Activated CD8-positive, alpha-beta T cell treated with anti-CD3 and anti-CD28 coated beads for 36 hours (primary cell): ENCODE results near the gene MEIG1. TPM values are rescaled to one million over a fixed set of nuclear protein-coding genes. Genes with fewer than 3 reads are reported as not detected.
"Not testable (repeated sequence)": the region's sequence is repeated elsewhere in the genome, so short reads cannot be mapped to it uniquely, and the experiment has no call there.

ENCODE experiments used
- ATAC-seq: fragments of 200-7000 bp; cut with Tn5 transposase; one replicate; pipeline ENCODE4 v1.10.0; 2021; ENCODE audit warnings: mild to moderate bottlenecking, moderate library complexity
- CTCF ChIA-PET: fragments of 350-600 bp; sonication (Branson Sonifier 250); formaldehyde crosslinking; loops from one replicate; lab custom pipeline; 2021; ENCODE audit warnings: antibody characterized with exemption; lab: Charles Lee
- POLR2A ChIA-PET: fragments of 350-600 bp; sonication (Branson Sonifier 250); formaldehyde crosslinking; loops from one replicate; lab custom pipeline; 2021; ENCODE audit warnings: antibody characterized with exemption; lab: Charles Lee
- DNase-seq: peaks from one replicate; pipeline ENCODE4 v3.0.0-alpha.2; 2020
- H3K27ac Mint-ChIP-seq: one replicate; pipeline ENCODE4 v1.8.0; 2021; ENCODE audit warnings: mild to moderate bottlenecking, mixed read lengths
- H3K27me3 Mint-ChIP-seq: one replicate; pipeline ENCODE4 v1.8.0; 2021; ENCODE audit warnings: mixed read lengths
- H3K36me3 Mint-ChIP-seq: one replicate; pipeline ENCODE4 v1.8.0; 2021; ENCODE audit warnings: low read depth, mixed read lengths
- H3K4me1 Mint-ChIP-seq: one replicate; pipeline ENCODE4 v1.8.0; 2021; ENCODE audit warnings: low read depth, mixed read lengths
- H3K4me3 Mint-ChIP-seq: one replicate; pipeline ENCODE4 v1.8.0; 2021; ENCODE audit warnings: mild to moderate bottlenecking, moderate library complexity, mixed read lengths
- H3K9me3 Mint-ChIP-seq: one replicate; pipeline ENCODE4 v1.8.0; 2021; ENCODE audit warnings: mixed read lengths
- intact Hi-C: fragments of 100-400 bp; cut with micrococcal nuclease; formaldehyde crosslinking; loops from one replicate; pipeline ENCODE4 v1.10.0; 2022
- total RNA-seq, 2 experiments: library from RNA; stranded (reverse); gene quantifications; one replicate each; pipeline ENCODE4 v1.2.3, GENCODE V29; 2021
- TF ChIP-seq, protein P1 (sequence below): fragments of 200-600 bp; IDR thresholded peaks from one replicate; pipeline ENCODE4 v1.8.0; 2022; ENCODE audit warnings: antibody characterized with exemption, mild to moderate bottlenecking

MEIG1 gene
- total RNA-seq, 2 experiments from 2014 or later: 0.79 TPM; not detected in 1

DNA sequence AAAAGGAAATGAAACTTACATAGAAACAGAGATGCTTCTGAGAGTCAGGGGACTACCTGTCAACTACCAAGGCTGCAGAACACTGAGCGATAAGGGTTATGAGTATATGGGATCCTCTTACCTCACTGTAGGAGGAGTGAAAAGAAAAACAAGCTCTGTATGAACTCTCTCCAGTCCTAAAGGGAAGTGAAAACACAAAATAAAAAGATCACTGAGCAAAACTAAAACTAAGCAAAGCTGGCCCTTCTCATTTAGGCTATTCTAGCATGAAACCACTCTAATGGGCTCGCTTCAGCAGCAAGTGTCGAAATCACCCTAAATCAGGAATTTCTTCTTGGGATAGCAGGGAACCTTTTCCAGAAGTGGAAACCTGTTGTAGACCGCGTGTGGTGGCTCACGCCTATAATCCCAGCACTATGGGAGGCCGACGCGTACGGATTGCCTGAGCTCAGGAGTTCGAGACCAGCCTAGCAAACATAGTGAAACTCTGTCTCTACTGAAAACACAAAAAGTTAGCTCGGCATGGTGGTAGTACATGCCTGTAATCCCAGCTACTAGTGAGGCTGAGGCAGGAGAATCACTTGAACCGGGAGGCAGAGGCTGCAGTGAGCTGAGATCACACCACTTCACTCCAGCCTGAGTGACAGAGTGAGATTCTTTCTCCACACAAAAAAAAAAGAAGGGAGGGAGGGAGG is 32.3 kb upstream of the MEIG1 start:
- POLR2A ChIA-PET: no interaction called here
- CTCF ChIA-PET: no interaction called here

DNA sequence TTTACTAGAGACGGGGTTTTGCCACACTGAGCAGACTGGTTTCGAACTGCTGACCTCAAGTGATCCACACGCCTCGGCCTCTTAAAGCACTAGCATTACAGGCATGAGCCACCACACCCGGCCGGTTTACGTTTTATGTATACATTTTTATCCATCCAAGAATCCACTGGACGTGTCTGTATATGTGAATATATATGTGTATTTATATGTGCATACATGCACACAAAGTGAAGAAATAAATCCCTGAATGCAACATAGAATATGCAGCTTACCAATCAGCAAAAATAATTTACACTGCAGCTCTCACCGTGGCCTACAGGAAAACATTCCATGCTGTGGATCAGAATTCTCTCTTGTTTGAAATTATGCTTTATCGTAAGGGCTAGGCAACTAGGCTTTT is 28.6 kb upstream of the MEIG1 start:
- no peak for ATAC-seq
- no peak for DNase-seq
- TF ChIP-seq, protein P1, sequence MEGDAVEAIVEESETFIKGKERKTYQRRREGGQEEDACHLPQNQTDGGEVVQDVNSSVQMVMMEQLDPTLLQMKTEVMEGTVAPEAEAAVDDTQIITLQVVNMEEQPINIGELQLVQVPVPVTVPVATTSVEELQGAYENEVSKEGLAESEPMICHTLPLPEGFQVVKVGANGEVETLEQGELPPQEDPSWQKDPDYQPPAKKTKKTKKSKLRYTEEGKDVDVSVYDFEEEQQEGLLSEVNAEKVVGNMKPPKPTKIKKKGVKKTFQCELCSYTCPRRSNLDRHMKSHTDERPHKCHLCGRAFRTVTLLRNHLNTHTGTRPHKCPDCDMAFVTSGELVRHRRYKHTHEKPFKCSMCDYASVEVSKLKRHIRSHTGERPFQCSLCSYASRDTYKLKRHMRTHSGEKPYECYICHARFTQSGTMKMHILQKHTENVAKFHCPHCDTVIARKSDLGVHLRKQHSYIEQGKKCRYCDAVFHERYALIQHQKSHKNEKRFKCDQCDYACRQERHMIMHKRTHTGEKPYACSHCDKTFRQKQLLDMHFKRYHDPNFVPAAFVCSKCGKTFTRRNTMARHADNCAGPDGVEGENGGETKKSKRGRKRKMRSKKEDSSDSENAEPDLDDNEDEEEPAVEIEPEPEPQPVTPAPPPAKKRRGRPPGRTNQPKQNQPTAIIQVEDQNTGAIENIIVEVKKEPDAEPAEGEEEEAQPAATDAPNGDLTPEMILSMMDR: no peak
- CTCF ChIA-PET: interaction anchor here (1.3 kb wide), 1 partner anchor 26 kb away, joined by 4 read pairs; no protein-coding TSS in a partner anchor
- no peaks in the 10 kb centered on the region for H3K9me3 Mint-ChIP-seq
- POLR2A ChIA-PET: interaction anchor here (1.3 kb wide), 1 partner anchor 22 kb away, joined by 3 read pairs; no protein-coding TSS in a partner anchor
- H3K4me1 Mint-ChIP-seq: no peaks in the 10 kb centered on the region
- intact Hi-C loops: no loop called here
- no peaks in the 10 kb centered on the region for H3K27me3 Mint-ChIP-seq
- no peak overlapping the region for H3K4me3 Mint-ChIP-seq
- H3K36me3 Mint-ChIP-seq: peaks cover 52% of the 10 kb centered on the region
- no peak overlapping the region for H3K27ac Mint-ChIP-seq

More for the DNA sequence above, 32.3 kb upstream of the MEIG1 start:
- H3K4me1 Mint-ChIP-seq: no peaks in the 10 kb centered on the region
- H3K36me3 Mint-ChIP-seq: peaks cover 57% of the 10 kb centered on the region
- H3K27ac Mint-ChIP-seq: no peak overlapping the region
- no peaks in the 10 kb centered on the region for H3K27me3 Mint-ChIP-seq
- DNase-seq (no peak), ATAC-seq (no peak)
- H3K4me3 Mint-ChIP-seq: no peak overlapping the region
- H3K9me3 Mint-ChIP-seq: no peaks in the 10 kb centered on the region
- TF ChIP-seq, protein P1: no peak
- intact Hi-C loops: no loop called here

DNA sequence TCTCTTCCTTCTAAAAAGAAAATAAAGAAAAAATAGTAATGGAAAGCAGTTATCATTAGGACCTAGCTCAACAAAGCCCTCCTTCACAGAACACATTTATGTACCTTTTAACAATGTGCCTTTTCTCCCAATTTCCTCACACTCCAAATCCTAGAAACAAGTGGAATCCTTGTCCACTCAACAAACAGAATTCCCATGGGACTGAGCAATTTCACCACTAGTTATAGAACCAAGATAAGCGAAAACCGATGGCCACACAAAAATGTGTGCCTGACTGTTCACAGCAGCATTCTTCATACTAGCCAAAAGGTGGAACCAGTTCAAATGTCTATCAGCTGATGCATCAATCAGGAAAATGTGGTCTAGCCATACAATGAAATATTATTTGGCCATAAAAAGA is 22.6 kb upstream of the MEIG1 start:
- DNase-seq: no peak
- no peaks in the 10 kb centered on the region for H3K27me3 Mint-ChIP-seq
- H3K4me1 Mint-ChIP-seq: peaks cover 7% of the 10 kb centered on the region
- TF ChIP-seq, protein P1: no peak
- no peak overlapping the region for H3K27ac Mint-ChIP-seq
- H3K4me3 Mint-ChIP-seq: no peak overlapping the region
- ChIA-PET CTCF (no interaction called here), POLR2A (interaction anchor here (1.0 kb wide), 1 partner anchor 31 kb away, joined by 3 read pairs; no protein-coding TSS in a partner anchor)
- ATAC-seq: no peak
- H3K9me3 Mint-ChIP-seq: no peaks in the 10 kb centered on the region
- peaks cover 30% of the 10 kb centered on the region for H3K36me3 Mint-ChIP-seq
- intact Hi-C loops: no loop called here

DNA sequence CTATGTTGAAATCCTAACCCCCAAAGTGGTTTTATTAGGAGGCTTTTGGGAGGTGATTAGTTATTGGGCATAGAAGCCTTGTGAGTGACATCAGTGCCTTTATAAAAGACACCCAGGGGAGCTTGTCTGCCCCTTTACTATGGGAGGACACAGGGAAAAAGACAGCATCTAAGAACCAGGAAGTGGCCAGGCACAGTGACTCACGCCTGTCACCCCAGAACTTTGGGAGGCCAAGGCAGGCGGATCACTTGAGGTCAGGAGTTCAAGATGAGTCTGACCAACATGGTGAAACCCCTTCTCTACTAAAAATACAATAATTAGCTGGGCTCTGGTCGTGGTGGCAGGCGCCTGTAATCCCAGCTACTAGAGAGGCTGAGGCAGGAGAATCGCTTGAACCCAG is 20.2 kb upstream of the MEIG1 start:
- POLR2A ChIA-PET, H3K4me3 Mint-ChIP-seq, H3K9me3 Mint-ChIP-seq, H3K27me3 Mint-ChIP-seq, CTCF ChIA-PET, intact Hi-C loops: not testable (repeated sequence)
- Mint-ChIP-seq H3K4me1 (peaks cover 12% of the 10 kb centered on the region), H3K27ac (peak overlapping the region; percentile 20), H3K36me3 (peaks cover 23% of the 10 kb centered on the region)
- DNase-seq: peak; percentile 76
- peak; percentile 92 for ATAC-seq

DNA sequence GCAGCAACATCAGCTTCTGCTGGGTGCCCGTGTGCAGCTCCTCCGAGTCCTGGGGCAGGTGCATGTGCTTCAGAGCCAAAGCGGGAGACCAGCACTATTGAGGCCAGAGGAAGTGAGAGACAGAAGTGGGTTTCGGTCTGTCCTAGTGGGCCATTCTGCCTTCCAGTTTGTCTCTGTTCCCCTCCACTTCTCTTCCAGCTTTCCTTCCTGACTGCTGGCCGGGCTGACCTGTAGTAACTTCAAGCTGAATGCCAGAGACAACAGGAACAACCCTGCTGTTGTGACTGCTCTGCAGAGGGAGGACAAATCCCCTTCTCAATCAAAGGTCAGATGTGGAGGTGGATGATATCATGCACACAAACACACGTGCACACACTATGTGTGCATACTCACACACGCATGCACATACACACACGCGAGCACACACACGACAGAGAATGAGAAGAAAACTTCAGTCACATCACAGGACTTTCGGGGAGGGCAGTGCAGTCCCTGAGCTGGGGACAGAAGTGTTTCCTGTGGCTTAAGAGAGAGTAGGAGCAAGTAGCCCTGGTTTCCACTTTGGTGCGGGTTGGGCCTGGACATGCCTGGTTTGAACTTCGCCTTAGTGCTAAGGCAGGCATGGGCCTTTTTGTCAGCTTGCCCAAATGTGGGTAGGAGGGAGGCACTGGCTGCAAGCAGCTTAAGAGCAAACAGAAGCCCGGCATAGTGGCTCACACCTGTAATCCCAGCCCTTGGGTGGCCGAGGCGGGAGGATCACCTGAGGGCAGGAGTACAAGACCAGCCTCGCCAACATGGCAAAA is 16.8 kb upstream of the MEIG1 start:
- H3K4me3 Mint-ChIP-seq, POLR2A ChIA-PET, H3K27me3 Mint-ChIP-seq, H3K9me3 Mint-ChIP-seq, CTCF ChIA-PET, DNase-seq, ATAC-seq, intact Hi-C loops: not testable (repeated sequence)
- H3K27ac Mint-ChIP-seq: peak overlapping the region; percentile 0
- H3K36me3 Mint-ChIP-seq: peaks cover 25% of the 10 kb centered on the region
- peaks cover 15% of the 10 kb centered on the region for H3K4me1 Mint-ChIP-seq

DNA sequence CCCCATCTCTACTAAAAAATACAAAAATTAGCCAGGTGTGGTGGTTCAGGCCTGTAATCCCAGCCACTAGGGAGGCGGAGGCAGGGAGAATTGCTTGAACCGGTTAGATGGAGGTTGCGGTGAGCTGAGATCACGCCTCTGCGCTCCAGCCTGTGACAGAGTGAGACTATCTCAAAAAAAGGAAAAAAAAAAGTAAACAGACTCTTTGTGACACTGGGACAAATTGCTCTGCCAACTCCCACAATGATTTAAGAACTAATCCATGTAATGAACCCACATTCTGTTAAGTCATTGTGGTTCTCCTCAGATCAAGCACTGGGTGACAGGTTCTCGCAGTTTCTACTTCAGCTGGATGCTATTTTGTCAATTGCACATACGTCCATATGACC is 16.2 kb upstream of the MEIG1 start:
- ATAC-seq, H3K4me3 Mint-ChIP-seq, POLR2A ChIA-PET, DNase-seq, H3K27ac Mint-ChIP-seq, H3K9me3 Mint-ChIP-seq, CTCF ChIA-PET, H3K27me3 Mint-ChIP-seq, intact Hi-C loops: not testable (repeated sequence)
- peaks cover 15% of the 10 kb centered on the region for H3K4me1 Mint-ChIP-seq
- peaks cover 26% of the 10 kb centered on the region for H3K36me3 Mint-ChIP-seq
